NCI-H748 (cell line): ENCODE measurements around the gene PAK6.
A peak's percentile ranks its signal among the peaks of the same experiment; 100 is the strongest.

Experiments used
- DNase-seq: peaks from one replicate; lab custom pipeline; 2025; ENCODE audit not compliant: unreplicated experiment; lab: John Stamatoyannopoulos, UW

Gene PAK6

DNA sequence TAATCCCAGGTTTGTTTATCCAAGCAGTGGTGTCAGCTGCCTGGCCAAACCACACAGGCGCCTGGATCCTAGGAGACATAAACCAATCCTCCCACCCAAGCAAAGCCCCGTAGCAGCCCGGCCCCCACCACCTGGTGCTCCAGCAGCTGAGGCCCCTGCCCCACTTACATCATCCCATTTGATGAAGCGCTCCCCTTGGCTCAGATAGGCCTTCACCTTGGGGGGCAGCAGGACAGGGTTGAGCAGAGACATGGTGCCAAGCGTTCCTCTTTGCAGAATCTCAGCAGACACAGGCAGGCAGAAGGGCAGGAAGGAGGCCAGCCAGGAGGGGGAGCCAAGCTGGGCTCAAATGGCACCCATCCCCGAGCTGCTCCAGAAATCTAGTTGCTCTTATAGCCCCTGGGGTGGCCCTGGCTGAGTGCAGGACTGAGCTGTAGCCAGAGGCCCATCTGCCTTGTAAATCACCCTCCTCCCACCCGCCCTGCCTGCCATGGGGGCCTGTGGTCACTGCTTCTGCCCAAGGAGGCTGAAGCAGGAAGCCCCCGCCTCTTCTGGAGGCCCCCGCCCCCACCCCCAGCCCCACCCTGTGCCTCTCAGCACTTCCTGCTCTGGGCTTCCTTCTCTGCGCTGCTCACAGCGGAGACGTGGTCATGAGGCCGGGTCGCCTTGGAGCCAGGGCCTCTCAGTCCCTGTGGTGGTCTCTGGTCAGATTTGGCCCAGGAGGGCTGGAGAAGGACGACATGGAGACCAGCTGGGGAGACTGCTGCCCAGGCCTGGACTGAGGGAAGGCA, 68.8 kb downstream of the PAK6 start, which contains the start of gene PLCB2:
TSS of gene PLCB2 (minus strand) at position 515 of the 791 bp plus-strand sequence. CDS start at position 252, 263 bp downstream.
- no peak for DNase-seq

- DNase-seq: no peak
Measured at GRCh38 chr15:40309344-40309862, 70.5 kb downstream of the PAK6 start.

GRCh38 chr15:40310001-40310959, 71.4 kb downstream of the PAK6 start:
- peak; percentile 17 for DNase-seq

DNA sequence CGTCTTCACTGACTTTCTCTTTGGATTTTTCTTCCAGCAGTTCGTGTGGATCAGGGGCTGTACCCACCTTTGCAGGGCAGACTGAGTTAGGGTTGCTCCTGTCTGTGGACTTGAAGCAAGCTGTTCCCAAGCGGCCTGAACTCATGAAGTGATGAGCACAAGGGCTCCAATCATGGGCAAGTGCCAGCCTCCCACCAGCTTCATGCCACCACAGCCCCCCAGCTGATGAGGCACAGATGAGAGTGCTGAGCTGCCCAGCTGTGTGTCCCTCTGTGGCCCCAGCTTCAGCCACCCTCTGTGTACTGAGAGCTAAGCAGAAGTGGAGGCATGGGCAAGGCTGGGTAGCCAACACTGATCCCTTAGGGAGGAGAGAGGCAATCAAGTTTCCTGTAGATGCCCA, 72.1 kb downstream of the PAK6 start:
- DNase-seq: no peak

DNA sequence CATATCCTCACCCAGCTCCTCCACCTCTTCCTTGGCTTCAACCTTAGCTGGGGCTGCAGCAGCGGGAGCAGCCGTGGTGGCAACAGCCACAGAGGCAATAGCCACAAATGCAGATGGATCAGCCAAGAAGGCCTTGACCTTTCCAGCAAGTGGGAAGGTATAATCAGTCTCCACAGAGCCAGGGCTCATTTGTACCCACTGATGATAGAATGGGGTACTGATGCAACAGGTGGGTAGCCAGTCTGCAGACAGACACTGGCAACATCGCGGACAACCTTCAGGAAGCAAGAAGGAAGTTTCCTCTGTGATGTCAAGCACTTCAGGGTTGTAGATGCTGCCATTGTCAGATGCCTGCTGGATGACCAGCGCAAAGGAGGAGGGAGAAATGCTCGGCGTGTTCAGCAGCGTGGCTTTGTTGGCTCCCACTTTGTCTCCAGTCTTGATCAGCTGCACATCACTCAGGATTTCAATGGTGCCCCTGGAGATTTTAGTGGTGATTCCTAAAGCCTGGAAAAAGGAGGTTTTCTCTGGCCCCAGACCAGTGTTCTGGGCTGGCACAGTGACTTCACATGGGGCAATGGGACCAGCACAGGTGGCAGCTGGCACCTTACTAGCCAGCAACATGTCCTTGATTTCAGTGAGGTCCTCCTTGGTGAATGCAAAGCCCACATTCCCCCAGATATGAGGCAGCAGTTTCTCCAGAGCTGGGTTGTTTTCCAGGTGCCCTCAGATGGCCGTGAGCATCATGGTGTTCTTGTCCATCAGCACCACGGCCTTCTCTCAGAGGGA, 73.7 kb downstream of the PAK6 start:
- DNase-seq: no peak

GRCh38 chr15:40313531-40314398, 74.9 kb downstream of the PAK6 start:
- peak; percentile 73 for DNase-seq

- DNase-seq: no peak
Measured at GRCh38 chr15:40314723-40315276, 75.9 kb downstream of the PAK6 start.

DNA sequence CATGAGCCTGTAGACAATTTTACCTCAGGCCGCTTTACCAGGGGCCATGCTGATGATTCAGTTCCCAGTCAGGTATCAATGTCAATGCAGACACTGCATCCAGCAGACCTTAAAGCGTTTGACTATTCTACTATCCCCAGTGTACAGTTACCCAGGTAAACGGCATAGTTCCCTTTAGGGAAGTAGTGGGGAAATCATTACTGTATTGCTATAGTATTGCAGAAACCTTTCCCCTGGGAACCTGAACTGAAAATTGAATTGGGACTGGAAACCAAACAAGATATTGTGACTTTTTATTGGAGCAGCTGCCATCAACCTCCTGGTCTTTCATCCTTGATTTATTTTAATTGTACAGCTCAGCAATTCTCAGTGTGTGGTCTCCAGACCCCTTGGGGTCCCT, 78.1 kb downstream of the PAK6 start:
- no peak for DNase-seq

- no peak for DNase-seq
Measured at GRCh38 chr15:40317580-40317979, 78.7 kb downstream of the PAK6 start.

DNA sequence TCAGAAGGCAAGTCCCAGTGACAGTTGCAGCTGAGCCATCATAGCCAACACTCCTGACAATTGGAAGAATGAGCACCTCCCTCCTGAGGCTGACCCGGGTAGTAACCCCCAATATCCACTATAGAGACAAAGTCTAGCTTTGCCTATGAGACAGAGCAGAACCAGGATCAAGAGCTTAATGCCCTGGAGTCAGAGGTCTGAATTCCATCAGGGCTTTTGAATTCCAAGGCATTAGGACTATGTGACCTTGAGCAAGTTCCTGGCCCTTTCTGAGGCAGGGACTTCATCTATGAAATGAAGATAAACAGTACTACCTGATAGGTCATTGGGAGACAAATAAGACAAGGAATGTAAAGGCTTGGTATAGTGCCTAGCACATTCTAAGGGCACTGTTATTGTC, 81.5 kb downstream of the PAK6 start:
- no peak for DNase-seq

GRCh38 chr15:40320931-40321371, 82.1 kb downstream of the PAK6 start:
- peak; percentile 76 for DNase-seq

DNA sequence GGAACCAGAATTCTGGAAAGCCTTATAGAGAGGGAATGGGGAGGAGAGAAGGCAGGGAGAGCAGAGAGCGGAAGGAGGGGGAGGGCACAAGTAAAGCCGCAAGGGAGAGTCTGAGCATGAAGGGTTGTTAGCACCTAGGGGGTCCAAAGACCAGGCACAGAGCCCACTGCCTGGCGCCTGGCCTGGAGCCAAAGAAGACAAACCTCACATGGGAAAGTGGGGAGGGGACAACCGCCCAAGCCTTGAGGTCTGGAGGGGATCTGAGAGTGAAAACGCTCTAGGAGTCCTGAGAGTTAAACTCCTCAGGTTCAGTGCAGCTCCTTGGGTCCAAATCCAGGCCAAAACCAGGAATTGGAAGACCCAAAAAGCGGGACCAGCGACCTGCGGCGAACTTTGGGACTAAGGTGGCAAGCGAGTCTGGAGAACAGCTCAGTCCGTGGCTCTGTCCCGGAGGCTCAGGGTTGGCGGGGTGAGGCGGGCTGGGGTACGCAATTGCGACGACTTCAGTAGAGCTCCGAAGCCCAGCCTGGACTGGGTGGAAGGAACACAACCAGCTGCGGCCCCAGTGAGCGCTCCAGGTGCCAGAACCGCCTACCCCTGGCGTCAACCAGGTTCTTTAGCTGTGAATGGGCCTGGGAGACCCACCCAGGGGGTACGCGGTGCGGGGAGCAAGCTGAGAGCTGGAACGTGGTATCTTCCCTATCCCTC, 83.8 kb downstream of the PAK6 start:
- peak; percentile 14 for DNase-seq

DNA sequence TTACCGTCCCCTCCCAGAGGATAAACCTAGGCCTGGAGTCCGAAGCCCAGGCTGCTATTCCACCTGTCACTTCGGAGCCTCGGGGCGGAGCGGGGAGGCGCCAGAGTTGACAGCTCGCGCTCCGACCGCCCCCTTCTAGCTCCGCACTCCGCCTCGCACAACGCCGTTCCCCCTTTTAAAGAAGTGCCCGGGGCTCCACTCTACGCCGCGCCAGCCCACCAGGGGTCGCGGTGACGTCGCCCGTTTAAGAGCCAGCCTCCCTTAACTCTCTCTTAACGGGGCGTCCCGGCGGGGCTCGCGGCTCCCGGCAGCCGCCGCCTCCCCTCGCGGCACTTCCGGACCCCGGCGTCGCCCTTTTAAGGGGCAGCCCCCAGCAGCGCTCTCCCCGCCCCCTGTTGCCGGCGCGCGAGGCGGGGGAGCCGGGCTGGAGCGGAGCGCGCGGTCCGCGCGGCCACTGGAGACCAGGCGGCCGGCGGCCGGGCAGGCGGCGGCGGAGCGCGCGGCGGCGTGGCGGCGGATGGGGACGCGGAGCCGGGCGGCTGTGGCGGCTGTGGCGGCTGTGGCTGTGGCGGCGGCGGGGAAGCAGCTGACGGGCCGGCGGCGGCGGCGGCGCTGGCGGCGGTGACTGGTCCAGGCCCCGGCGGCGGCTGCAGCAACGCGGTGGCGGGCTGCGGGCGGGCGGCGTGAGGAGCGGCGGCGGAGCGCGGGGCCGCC, 84.5 kb downstream of the PAK6 start, which contains the start of gene INAFM2:
TSS of gene INAFM2 (plus strand) at position 454 of the 714 bp plus-strand sequence. CDS start 364 bp downstream, outside the sequence.
- DNase-seq: peak; percentile 92

DNA sequence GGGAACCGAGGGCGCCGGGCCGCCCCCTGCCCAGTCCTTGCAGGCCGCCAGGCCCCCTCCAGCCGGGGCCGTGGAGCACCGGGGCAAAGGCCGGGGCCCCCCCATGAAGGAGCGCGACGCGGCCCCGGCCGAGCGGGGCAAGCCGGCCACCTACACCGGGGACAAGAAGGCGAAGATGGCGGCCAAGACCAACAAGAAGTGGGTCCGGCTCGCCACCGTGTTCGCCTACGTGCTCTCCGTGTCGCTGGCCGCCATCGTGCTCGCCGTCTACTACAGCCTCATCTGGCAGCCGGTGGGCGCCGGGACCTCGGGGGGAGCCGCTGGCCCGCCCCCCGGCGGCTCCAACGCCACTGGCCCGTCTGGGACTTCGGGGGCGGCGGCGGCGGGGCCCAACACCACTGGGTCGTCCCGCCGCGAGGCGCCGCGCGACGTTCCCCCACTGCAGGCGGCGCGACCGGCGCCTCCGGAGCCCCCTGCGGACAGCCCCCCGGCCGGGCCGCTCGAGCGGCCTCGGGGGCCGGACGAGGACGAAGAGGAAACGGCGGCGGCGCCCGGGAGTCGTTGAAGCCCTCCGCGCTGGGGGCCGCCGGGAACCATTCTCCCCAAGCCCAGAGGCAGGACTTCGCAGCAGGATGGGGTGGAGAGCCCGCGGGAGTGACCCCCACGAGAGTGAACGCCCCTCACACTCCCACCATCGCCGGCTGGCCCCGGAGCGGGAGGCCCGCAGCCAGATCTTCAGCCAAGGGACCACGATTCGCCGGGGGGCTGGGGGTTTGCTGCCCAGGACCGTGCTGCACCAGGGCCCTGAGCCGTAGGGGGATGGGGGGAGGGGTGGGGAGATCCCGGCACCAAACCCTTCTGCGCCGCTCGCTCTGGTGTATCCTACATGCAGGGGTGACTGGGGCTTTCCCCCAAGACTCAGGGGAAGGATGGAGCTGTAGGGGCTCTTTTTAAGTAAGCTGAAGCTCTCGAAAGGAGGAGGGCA, 85.4 kb downstream of the PAK6 start:
- DNase-seq: peak; percentile 33

- DNase-seq: no peak
Measured at GRCh38 chr15:40325188-40325587, 86.3 kb downstream of the PAK6 start.

DNA sequence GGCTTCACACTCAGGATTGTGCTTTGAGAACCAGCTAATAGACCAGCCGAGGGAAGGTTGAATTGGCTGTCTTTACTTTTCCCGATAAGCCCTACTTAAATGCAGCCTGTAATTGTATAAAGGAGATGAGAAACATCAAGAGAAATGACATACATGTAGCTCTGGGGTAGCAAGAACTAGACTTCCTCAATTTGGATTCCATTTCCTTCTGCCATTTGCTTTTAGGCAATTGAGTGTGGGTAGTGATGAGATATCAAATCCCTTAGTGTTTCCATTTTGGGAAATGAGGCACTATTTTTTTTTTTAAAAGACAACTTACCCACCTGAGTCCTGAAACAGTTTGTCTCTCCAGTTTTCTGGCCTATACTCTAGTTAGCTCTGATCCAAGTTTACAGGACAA, 86.8 kb downstream of the PAK6 start:
- no peak for DNase-seq
